Naive thymus-derived CD8-positive, alpha-beta T cell (primary cell): ENCODE results near the gene GCDH. TPM values are rescaled to one million over a fixed set of nuclear protein-coding genes. Genes with fewer than 3 reads are reported as not detected.
"Not testable (repeated sequence)": the region's sequence is repeated elsewhere in the genome, so short reads cannot be mapped to it uniquely, and the experiment has no call there.

ENCODE experiments used
- ATAC-seq, 2 donors: fragments of 150-1000 bp; cut with Tn5 transposase in 1 of 2; sonication (Bioruptor Pico), chemical (Tn5 transposase) in 1 of 2; 1 replicate in 1 of 2; 2 replicates in 1 of 2; pipeline ENCODE4 v1.10.0; 2021; ENCODE audit warnings: mild to moderate bottlenecking in 2 of 2, moderate library complexity in 2 of 2
- POLR2A ChIA-PET: fragments of 350-600 bp; sonication (Branson Sonifier 250); formaldehyde crosslinking; loops from one replicate; lab custom pipeline; 2021; ENCODE audit warnings: antibody characterized with exemption; lab: Charles Lee
- DNase-seq, 10 donors: peaks; one replicate each; pipeline versions ENCODE4 v3.0.0 to v3.0.0-alpha.2; 2020 to 2022
- H3K27ac Mint-ChIP-seq, 10 donors: one replicate each; pipeline ENCODE4 v1.8.0; 2020 to 2022; ENCODE audit warnings: mild to moderate bottlenecking in 10 of 10, mixed read lengths in 10 of 10, moderate library complexity in 4 of 10, inconsistent platforms in 1 of 10
- H3K27me3 Mint-ChIP-seq, 5 donors: one replicate each; pipeline ENCODE4 v1.8.0; 2021 to 2022; ENCODE audit warnings: mixed read lengths in 5 of 5
- H3K36me3 Mint-ChIP-seq, 3 donors: one replicate each; pipeline ENCODE4 v1.8.0; 2020 to 2022; ENCODE audit warnings: mixed read lengths in 3 of 3, mild to moderate bottlenecking in 2 of 3, inconsistent platforms in 1 of 3
- H3K4me1 Mint-ChIP-seq, 4 donors: one replicate each; pipeline ENCODE4 v1.8.0; 2021 to 2022; ENCODE audit warnings: mixed read lengths in 4 of 4
- H3K4me3 Mint-ChIP-seq, 10 donors: one replicate each; pipeline ENCODE4 v1.8.0; 2020 to 2022; ENCODE audit warnings: mild to moderate bottlenecking in 10 of 10, mixed read lengths in 10 of 10, moderate library complexity in 6 of 10, inconsistent platforms in 1 of 10
- H3K9me3 Mint-ChIP-seq, 9 donors: one replicate each; pipeline ENCODE4 v1.8.0; 2020 to 2022; ENCODE audit warnings: mixed read lengths in 9 of 9, mild to moderate bottlenecking in 3 of 9, inconsistent platforms in 1 of 9, moderate library complexity in 1 of 9
- polyA plus RNA-seq, 3 donors: library from polyadenylated mRNA; unstranded; fragments of 300-500 nt; fragmentation: Illumina TruSeq; gene quantifications; one replicate each; pipeline ENCODE4 v1.2.3, GENCODE V29; 2021
- total RNA-seq, 8 experiments: library from RNA in 2 of 8; stranded (reverse) in 2 of 8; gene quantifications; one replicate each; pipeline ENCODE4 v1.2.3 and lab custom pipeline; 2021 to 2026

GCDH gene
- total and polyA plus RNA-seq, 5 experiments from 2014 or later: 18.0 to 69.8 (median 20.7) TPM

DNA sequence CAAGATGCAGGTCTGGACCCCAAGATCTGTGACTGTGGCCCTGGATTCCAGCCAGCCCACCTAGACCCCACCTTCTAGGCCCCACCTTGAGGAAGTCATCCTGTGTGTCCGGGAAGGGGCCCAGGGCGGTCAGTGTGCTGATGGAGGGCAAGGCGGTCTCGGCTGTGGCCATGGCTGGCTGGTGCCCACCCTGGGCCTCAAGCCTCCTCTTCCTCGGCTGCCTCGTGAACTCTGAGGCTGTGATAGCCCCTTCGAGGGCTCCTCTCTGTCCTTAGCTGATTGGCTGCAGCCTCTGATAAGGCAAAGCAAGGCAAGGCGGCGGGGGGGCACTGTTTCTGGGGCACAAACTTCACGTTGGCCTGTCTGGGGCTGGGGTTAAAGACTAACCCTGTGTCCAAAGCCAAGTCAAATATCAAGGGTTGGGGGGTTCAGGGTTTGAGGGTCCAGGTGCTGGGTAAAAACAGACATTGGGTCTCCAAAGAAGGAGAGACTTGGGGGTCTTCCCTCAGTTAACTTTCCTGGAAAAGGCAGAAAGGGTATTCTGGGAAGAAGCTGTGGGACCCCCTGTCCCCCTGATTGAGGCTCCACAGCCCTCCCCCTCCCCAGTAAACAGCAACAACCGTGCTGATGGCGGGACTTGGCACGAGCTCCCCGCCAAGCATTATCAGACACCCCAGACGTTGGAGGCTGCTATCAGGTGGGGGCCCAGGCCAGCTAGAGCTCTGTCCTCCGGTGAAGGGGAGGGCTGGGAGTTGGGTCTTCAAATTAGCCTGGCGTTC lies 3.8 kb upstream of the GCDH start, which contains the start of gene KLF1:
KLF1 (minus strand) TSS at position 233 of the 779 bp plus-strand sequence; CDS start at position 172, 61 bp downstream.
- Mint-ChIP-seq H3K27ac (peak within 1 kb of the TSS in 3 of 10 donors; percentile 51 to 81 (median 61)), H3K36me3 (peaks cover 0 to 3% (median 2%) of the 10 kb centered on the region in 3 donors), H3K9me3 (peaks cover 0 to 5% (median 0%) of the 10 kb centered on the region in 9 donors), H3K4me1 (peaks cover 12 to 39% (median 31%) of the 10 kb centered on the region in 4 donors), H3K27me3 (no peaks in the 10 kb centered on the region), H3K4me3 (peak within 1 kb of the TSS; percentile 18 to 84 (median 64))
- ATAC-seq: no peak
- POLR2A ChIA-PET: interaction anchor here (6.7 kb wide), 1 partner anchor 51 kb away, joined by 56 read pairs; the partner anchor contains the start of gene CALR
- no peak for DNase-seq

DNA sequence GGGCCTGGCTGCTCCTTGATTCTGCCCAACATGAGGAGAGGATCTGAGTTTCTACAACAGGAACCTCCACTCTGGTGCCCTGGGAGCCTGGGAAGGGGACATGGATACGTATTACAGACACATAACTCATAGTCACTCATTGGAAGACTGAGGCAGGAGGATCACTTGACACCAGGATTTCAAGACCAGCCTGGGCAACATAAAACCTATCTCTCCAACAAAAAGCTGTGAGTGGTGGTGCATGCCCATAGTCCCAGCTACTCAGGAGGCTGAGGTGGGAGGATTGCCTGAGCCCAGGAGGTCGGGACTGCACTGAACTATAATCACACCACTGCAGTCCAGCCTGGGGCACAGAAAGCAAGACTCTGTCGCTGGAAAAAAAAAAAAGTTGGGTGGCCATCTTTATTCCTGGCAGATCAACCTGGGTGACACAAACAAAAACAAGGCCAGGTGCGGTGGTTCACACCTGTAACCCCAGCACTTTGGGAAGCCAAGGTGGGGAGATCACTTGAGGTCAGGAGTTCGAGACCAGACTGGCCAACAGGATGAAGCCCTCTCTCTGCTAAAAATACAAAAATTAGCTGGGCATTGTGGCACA lies 2.9 kb upstream of the GCDH start:
- DNase-seq (no peak), ATAC-seq (no peak)
- Mint-ChIP-seq H3K27ac (no peak overlapping the region), H3K4me3 (peak overlapping the region in 1 of 10 donors; percentile 6), H3K36me3 (peaks cover 0 to 3% (median 3%) of the 10 kb centered on the region in 3 donors), H3K27me3 (no peaks in the 10 kb centered on the region), H3K9me3 (peaks cover 0 to 5% (median 0%) of the 10 kb centered on the region in 9 donors), H3K4me1 (peaks cover 12 to 37% (median 34%) of the 10 kb centered on the region in 4 donors)
- POLR2A ChIA-PET: interaction anchor here (1.4 to 6.7 kb wide), 2 partner anchors 25 to 50 kb away, joined by 4 to 56 read pairs; partner anchors contain the start of gene CALR

DNA sequence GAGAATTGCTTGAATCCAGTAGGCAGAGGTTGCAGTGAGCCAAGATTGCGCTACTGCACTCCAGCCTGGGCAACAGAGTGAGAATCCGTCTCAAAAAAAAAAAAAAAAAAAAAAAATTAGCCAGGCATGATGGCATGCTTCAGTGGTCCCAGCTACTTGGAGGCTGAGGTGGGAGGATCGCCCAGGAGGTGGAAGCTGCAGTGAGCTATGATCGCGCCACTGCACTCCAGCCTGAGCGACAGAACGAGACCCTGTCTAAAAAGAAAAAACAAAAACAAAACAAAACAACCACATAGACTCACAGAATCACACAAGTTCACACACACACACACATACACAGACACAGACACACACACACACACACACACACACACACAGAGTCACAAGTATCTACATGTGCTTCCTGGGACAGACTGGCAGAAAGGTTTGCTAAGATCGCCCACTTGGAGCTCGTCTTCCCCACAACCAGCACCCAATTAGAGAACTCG lies 617 bp upstream of the GCDH start:
- Mint-ChIP-seq H3K27ac (peak overlapping the region; percentile 91 to 100 (median 98)), H3K4me3 (peak overlapping the region; percentile 95 to 100 (median 99)), H3K36me3 (peaks cover 0 to 24% (median 5%) of the 10 kb centered on the region in 3 donors), H3K4me1 (peaks cover 13 to 40% (median 28%) of the 10 kb centered on the region in 4 donors)
- not testable (repeated sequence) for H3K9me3 Mint-ChIP-seq, ATAC-seq, H3K27me3 Mint-ChIP-seq, DNase-seq
- POLR2A ChIA-PET: interaction anchor here (0.6 to 6.7 kb wide), 29 partner anchors 9 to 926 kb away, joined by 3 to 56 read pairs (median 7); partner anchors contain the start of genes CALR, DNASE2, FARSA and FBXW9

DNA sequence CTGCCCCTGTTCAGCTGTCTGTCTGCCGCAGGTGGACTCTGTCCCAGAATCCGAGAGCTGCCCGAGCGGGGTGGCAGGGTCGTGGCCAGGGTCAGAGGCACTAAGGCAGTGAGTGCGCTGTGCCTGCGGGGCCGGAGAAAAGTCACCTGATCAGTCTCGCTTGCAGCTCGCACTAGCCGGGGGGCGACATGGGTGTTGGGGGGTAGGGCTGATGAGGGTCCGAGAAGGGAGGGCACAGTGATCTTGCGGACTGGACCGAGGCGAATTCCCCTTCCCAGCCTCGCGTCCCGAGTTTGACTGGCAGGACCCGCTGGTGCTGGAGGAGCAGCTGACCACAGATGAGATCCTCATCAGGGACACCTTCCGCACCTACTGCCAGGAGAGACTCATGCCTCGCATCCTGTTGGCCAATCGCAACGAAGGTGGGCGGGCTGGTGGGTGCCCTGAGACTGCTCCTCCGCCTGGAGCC lies 627 bp downstream of the GCDH start:
- DNase-seq (no peak), ATAC-seq (no peak)
- H3K27me3 Mint-ChIP-seq: no peaks in the 10 kb centered on the region
- peak overlapping the region; percentile 91 to 100 (median 98) for H3K27ac Mint-ChIP-seq
- H3K9me3 Mint-ChIP-seq: no peaks in the 10 kb centered on the region
- POLR2A ChIA-PET: interaction anchor here (0.5 to 6.7 kb wide), 20 partner anchors 11 to 261 kb away, joined by 3 to 56 read pairs (median 6); partner anchors contain the start of genes CALR, DNASE2, FARSA and FBXW9
- H3K4me3 Mint-ChIP-seq: peak overlapping the region; percentile 95 to 100 (median 99)
- peaks cover 13 to 35% (median 24%) of the 10 kb centered on the region in 4 donors for H3K4me1 Mint-ChIP-seq
- peaks cover 0 to 30% (median 9%) of the 10 kb centered on the region in 3 donors for H3K36me3 Mint-ChIP-seq

DNA sequence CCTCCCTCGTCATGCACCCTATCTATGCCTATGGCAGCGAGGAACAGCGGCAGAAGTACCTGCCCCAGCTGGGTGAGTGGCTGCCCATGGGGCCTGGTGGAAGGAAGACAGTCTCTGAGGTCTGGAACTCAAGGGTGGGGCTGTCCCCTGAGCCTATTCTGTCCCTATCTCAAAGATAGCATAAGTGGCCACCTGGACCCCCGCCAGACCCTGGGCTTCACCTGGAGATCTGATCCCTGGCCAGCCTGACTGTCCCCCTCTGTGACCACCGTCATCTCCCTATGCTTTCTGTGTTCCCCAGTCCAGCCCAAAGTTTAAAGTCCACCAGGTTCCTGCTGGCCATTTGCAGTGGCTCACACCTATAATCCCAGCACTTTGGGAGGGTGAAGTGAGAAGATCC lies 2.6 kb downstream of the GCDH start:
- Mint-ChIP-seq H3K4me1 (peaks cover 13 to 35% (median 24%) of the 10 kb centered on the region in 4 donors), H3K9me3 (no peaks in the 10 kb centered on the region), H3K36me3 (peaks cover 0 to 40% (median 9%) of the 10 kb centered on the region in 3 donors), H3K27me3 (no peaks in the 10 kb centered on the region), H3K4me3 (peak overlapping the region in 9 of 10 donors; percentile 36 to 74 (median 64)), H3K27ac (peak overlapping the region in 3 of 10 donors; percentile 46 to 48 (median 47))
- POLR2A ChIA-PET: interaction anchor here (1.2 to 3.8 kb wide), 2 partner anchors 20 to 40 kb away, joined by 4 to 45 read pairs; partner anchors contain the start of gene FARSA
- ATAC-seq: no peak
- DNase-seq: no peak

DNA sequence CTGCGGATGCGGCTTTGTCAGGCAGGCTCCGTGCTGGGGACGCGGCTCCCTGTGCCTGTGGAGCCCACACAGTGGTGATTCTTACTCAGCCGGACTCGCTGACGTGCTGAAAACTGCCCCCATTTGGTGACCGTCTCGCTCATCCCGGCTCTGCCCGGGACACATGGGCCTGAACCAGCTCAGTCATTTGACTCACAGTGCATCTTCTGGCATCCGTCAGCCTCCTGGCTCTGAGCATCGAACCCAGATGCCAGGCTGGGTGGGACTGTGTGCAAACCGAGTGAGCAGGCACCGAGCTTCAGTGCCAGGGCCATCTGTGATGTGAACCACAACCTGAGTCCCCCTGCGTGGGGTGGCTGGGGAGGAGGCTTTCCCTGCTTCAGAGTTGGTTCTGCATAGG lies 5.5 kb downstream of the GCDH start:
- Mint-ChIP-seq H3K4me3 (no peak overlapping the region), H3K36me3 (peaks cover 0 to 55% (median 9%) of the 10 kb centered on the region in 3 donors), H3K9me3 (no peaks in the 10 kb centered on the region), H3K27me3 (no peaks in the 10 kb centered on the region), H3K4me1 (peaks cover 3 to 20% (median 9%) of the 10 kb centered on the region in 4 donors), H3K27ac (no peak overlapping the region)
- ATAC-seq: no peak
- POLR2A ChIA-PET: interaction anchor here (1.3 to 3.2 kb wide), 4 partner anchors 12 to 58 kb away, joined by 3 to 15 read pairs (median 7); no protein-coding TSS in a partner anchor
- no peak for DNase-seq

DNA sequence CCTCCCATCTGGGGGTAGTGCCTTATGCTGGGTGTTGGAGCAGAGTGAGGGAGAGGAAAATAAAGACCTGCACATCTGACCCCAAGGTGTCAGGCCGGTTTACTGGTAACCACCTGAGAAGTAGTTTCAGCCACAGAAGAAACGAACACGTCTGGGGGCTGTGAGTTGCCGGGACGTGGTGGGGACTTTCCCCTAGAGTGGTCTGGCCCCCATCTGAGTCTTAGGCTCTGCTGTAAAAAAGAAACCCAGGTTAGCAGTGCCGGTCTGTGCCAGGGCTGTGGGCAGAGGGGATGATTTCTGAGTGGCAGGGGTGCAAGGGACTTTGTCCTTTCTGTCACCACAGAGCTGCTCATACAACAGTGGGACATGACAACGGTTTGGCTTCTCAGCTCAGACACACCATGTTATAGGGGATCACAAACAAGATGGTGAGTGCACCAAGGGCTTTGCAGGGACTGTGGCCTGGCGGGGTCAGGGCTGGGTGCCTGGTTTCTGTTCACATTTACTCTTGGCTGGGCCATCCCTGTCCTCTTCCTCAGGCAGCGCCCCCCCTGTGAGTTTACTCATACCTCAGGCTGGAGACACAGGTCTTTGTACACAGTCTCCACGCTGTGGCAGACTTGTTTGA lies 9.0 kb downstream of the GCDH start:
- H3K27ac Mint-ChIP-seq: peak overlapping the region in 2 of 10 donors; percentile 7 to 73
- H3K4me3 Mint-ChIP-seq: no peak overlapping the region
- ATAC-seq (peak in 1 of 2 donors; percentile 23), DNase-seq (no peak)
- POLR2A ChIA-PET: interaction anchor here (0.6 to 1.9 kb wide), 3 partner anchors 9 to 201 kb away, joined by 3 to 7 read pairs (median 3); partner anchors contain the start of gene GCDH
- H3K36me3 Mint-ChIP-seq: peaks cover 0 to 37% (median 7%) of the 10 kb centered on the region in 3 donors
- H3K27me3 Mint-ChIP-seq: no peaks in the 10 kb centered on the region
- H3K9me3 Mint-ChIP-seq: no peaks in the 10 kb centered on the region
- H3K4me1 Mint-ChIP-seq: peaks cover 0 to under 1% (median under 1%) of the 10 kb centered on the region in 4 donors

DNA sequence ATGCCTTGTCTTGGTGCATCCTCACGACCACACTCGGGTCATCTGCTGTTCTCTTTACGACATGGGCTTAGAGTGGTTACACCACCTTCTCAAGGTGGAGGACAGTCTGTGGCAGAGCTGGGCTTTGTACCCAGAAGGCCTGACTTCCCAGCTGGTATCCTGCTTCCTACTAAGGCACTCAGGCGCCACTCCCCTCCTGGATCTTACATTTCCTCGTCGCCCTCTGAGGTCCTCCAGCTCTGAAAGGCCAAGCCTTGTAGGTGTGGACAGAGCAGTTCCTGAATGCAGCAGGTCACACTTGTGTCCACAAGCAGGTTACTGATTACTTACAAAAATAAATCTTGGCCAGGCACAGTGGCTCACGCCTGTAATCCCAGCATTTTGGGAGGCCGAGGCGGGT lies 16.2 kb downstream of the GCDH start:
- H3K27ac Mint-ChIP-seq: no peak overlapping the region
- ATAC-seq (no peak), DNase-seq (no peak)
- POLR2A ChIA-PET: interaction anchor here (0.6 to 2.1 kb wide), 2 partner anchors 16 to 36 kb away, joined by 4 to 7 read pairs; partner anchors contain the start of gene GCDH
- H3K4me1 Mint-ChIP-seq: peaks cover 0 to 2% (median under 1%) of the 10 kb centered on the region in 4 donors
- H3K36me3 Mint-ChIP-seq: peaks cover 0 to 2% (median 0%) of the 10 kb centered on the region in 3 donors
- no peak overlapping the region for H3K4me3 Mint-ChIP-seq
- no peaks in the 10 kb centered on the region for H3K9me3 Mint-ChIP-seq
- H3K27me3 Mint-ChIP-seq: no peaks in the 10 kb centered on the region

DNA sequence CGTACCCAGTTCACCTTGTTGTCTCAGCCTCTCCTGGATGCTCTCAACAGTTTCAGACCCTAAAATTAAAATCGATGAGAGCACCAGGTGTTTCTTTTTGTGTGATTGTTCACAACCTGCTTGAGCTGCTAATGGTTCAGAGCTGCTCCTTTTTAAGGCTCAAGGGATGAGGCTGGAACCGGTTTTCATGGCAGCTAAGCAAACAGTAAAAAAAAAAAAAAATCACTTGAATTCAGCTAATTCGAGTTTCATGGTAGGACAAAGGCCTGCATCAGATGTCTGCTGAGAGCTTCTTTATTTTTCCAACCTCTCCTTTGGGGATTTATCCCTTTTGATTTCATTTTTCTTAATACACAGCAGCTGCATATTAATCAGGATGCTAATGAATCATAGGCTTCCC lies 21.6 kb downstream of the GCDH start:
- peak overlapping the region in 9 of 10 donors; percentile 23 to 98 (median 81) for H3K27ac Mint-ChIP-seq
- H3K9me3 Mint-ChIP-seq: no peaks in the 10 kb centered on the region
- POLR2A ChIA-PET: interaction anchor here (0.5 to 12.8 kb wide), 11 partner anchors 9 to 148 kb away, joined by 3 to 122 read pairs (median 9); partner anchors contain the start of genes CALR, FARSA, GADD45GIP1 and GCDH
- DNase-seq (no peak), ATAC-seq (no peak)
- H3K4me3 Mint-ChIP-seq: no peak overlapping the region
- no peaks in the 10 kb centered on the region for H3K36me3 Mint-ChIP-seq
- peaks cover 13 to 37% (median 17%) of the 10 kb centered on the region in 4 donors for H3K4me1 Mint-ChIP-seq
- H3K27me3 Mint-ChIP-seq: no peaks in the 10 kb centered on the region

DNA sequence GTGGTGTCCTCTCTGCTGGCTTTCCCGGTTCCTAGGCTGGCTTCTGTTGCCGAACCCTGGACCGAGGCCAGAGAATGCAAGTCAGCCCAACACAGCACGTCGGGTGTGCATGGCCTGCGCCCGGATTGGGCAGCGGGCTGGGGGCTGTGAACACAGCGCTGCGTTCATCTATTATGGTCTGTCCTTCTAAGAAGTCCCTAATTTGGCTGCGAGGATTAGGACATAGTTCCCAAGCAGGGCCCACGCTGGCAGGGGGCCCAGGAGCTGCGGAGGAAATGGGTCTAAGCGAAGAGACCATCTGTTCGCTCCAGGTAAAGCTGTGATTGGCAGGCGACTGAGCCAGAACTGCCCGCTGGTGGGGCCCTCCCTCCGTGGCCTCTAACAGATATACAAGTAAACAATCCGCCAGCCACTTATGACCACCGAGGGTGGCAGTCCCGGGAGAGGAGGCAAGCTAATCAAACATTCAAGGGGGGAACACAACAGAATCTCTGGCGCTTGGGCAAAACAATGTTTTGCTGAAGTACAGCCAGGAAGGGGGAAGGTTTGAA lies 22.1 kb downstream of the GCDH start:
- no peaks in the 10 kb centered on the region for H3K9me3 Mint-ChIP-seq
- DNase-seq (no peak), ATAC-seq (no peak)
- H3K27ac Mint-ChIP-seq: peak overlapping the region; percentile 93 to 99 (median 98)
- POLR2A ChIA-PET: interaction anchor here (0.5 to 12.8 kb wide), 16 partner anchors 10 to 204 kb away, joined by 3 to 122 read pairs (median 5); partner anchors contain the start of genes CALR, FARSA, GADD45GIP1 and GCDH
- H3K4me3 Mint-ChIP-seq: peak overlapping the region in 4 of 10 donors; percentile 10 to 82 (median 52)
- H3K27me3 Mint-ChIP-seq: no peaks in the 10 kb centered on the region
- H3K4me1 Mint-ChIP-seq: peaks cover 13 to 37% (median 17%) of the 10 kb centered on the region in 4 donors
- H3K36me3 Mint-ChIP-seq: no peaks in the 10 kb centered on the region
